Inferior parietal cortex (tissue), 1 donor: ENCODE measurements around the gene OR6C4.
"Not testable (repeated sequence)": the region's sequence is repeated elsewhere in the genome, so short reads cannot be mapped to it uniquely, and the experiment has no call there.

Experiments
- DNase-seq: peaks from one replicate; pipeline ENCODE4 v3.0.0-alpha.2; 2016; ENCODE audit errors: extremely low spot score

Gene OR6C4

DNA sequence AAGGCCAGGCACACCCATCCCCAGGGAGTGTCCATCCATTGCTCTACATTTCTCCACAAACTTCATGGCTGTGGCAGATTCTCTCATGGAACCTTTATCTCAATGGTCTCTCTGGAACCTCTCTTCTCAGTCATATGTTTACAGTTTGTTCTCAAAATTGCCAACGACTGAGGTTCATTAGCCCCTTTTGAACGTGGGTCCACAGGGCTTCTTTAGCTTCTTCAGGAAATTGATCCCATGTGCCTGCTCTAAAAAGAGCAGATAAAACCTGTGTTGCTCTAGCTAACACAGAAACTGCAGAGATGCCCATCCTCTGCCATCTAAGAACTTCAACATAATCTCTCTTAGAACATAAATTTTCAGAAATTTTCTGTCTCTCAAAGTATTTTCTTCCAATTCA, at the start of gene OR6C4:
Gene OR6C4 (plus strand): TSS at position 301 of the 400 bp plus-strand sequence. CDS start 1,625 bp downstream, outside the sequence.
- DNase-seq: no peak

DNA sequence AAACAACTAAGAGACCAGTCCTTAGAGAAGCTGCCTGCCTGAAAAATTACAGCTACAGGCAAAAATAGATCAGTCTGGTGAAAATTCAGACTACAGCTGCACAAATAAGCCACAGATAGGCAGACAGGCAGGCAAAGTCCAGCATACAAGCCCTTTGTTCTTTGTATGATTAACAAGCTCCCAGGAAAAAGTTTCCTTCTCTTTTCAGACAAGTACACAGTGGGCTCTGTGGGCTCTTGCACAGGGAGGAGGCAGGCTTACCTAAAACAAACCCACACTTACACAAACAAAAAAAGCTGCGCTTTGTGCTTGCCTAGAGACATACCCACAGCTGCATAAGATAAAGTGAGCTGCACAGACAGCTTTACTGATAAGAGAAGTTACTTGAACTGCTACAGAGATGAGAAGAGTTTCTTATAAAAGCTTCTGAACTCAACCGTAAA, 49.6 kb upstream of the OR6C4 start:
- DNase-seq: no peak

DNA sequence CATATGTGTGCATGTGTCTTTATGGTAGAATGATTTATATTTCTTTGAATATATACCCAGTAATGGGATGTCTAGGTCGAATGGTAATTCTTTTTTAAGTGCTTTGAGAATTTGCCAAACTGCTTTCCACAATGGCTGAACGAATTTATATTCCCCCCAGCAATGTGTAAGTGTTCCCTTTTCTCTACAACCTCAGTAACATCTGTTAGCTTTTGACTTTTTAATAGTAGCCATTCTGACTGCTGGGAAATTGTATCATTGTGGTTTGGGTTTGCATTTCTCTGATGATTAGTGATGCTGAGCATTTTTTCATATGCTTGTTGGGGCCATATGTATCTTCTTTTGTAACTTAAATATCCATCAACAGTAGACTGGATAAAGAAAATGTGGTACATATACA, 47.8 kb upstream of the OR6C4 start:
- DNase-seq: no peak

DNA sequence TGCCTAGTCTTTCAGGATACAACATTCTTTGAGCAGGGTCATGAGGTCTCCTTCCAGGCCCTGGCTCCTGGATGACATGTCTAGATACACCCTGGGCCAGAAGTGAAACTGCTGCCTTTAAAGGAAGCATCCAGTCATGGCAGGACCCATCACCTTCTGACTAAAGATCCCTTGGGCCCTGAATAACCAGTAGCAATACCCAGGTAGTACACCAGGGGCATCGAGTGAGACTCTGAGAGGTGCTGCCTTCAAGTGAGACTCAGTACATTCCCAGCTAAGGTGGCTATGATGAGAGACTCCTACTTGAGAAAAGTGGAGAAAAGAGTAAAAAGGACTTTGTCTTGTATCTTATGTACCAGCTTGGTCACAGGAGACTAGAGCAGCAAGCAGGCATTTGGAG, 33.7 kb upstream of the OR6C4 start:
- DNase-seq: no peak

DNA sequence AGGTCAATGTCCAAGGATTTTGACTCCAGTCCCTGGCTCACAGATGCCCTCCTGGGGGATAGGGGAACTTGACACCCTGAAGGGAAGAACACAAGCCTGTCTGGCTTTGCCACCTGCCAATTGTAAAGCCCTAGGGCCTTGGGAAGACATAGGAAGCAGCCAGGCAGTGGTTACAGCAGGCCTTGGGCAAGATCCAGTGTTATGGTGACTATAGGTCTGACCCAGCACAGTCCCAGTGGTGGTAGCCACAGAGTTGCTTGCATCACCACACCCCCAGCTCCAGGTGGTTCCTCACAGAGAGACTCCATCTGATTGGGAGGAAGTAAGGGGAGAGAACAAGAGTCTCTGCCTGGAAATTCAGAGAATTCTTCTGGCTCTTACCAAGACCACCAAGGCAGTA, 33.0 kb upstream of the OR6C4 start:
- DNase-seq: no peak

DNA sequence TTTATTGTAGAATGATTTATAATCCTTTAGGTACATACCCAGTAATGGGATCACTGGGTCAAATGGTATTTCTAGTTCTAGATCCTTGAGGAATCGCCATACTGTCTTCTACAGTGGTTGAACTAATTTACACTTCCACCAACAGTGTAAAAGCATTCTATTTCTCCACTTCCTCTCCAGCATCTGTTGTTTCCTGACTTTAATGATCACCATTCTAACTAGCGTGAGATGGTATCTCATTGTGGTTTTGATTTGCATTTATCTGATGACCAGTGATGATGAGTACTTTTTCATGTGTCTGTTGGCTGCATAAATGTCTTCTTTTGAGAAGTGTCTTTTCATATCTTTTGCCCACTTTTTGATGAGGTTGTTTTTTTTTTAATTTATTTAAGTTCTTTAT, 1.2 kb upstream of the OR6C4 start:
- DNase-seq: not testable (repeated sequence)

DNA sequence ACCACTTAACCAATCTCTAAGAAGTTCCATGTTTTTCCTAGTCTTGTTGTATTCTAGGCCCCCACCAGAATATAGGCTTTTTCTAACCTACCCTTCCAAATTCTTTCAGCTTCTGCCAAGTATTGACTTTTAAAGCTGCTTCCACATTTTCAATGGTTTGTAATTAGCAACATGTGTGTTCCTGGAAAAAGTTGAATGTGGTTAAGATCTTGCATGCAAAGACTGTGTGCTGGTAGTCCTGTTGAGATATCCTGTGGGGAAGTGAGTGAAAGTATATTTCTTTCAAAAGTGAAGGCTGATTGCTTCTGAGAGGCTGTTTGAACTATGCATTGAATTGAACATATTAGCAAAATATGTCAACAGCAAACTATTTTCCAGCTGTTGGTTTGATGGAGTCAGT, 646 bp upstream of the OR6C4 start:
- DNase-seq: no peak

DNA sequence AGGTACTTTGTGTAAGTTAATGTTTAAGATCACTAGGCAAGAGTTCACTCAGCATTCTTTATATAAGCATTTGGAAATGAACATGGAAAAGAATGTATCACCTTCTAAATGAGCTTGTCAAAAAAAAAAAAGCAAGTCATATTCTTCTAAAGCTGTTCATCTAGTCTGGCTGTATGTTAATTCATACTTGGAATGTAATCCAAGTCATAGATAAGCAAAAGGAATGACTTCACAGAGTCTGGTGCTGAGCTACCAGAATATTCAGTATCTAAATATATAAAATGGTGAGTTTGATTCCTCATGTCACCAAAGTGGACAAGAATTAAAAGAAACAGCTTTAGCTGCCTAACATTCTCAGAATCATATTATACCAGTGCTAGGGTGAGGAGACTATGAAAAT, 4.9 kb downstream of the OR6C4 start:
- no peak for DNase-seq

DNA sequence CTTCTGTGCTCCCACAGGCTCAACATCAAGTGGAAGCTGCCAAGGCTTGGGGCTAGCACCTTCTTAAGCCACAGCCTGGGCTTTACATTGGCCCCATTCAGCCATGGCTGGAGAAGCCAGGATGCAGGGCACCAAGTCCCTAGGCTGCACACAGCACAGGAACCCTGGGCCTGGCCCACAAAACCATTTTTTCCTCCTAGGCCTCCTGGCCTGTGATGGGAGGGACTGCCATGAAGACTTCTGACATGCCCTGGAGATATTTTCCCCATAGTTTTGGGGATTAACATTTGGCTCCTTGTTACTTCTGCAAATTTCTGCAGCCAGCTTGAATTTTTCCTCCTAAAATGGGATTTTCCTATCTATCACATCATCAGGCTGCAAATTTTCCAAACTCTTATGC, 20.7 kb downstream of the OR6C4 start:
- not testable (repeated sequence) for DNase-seq

DNA sequence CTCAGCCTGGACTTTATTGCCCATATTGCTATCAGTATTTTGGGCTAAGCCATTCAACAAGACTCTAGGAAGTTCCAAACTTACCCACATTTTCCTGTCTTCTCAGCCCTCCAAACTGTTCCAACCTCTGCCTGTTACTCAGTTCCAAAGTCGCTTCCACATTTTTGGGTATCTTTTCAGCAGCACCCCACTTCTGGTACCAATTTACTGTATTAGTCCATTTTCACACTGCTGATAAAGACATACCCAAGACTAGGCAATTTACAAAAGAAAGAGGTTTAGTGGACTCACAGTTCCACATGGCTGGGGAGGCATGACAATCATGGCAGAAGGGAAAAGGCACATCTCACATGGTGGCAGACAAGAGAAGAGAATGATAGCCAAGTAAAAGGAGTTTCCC, 21.3 kb downstream of the OR6C4 start:
- not testable (repeated sequence) for DNase-seq

DNA sequence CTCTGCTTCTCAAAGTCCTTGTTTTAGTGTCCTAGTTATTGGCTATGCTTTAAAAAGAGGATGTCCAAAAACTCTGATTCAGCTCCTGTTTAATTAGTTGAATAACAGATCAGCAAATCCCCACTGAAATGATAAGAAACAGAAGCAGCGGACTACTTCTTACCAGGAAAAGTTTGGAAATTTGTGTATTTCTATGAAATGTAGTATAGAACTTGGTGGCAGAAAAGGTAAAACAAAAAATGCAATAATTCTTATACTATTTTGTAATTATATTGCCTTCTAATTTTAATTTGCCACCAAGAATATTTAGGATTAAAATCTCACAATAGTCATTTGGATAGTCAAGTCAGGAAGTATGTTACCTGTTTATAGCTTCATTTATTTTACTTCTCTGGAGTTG, 22.8 kb downstream of the OR6C4 start, which contains the start of gene OR2AP1:
Gene OR2AP1 (plus strand): TSS at position 301 of the 400 bp plus-strand sequence. CDS start 1,947 bp downstream, outside the sequence.
- DNase-seq: no peak

DNA sequence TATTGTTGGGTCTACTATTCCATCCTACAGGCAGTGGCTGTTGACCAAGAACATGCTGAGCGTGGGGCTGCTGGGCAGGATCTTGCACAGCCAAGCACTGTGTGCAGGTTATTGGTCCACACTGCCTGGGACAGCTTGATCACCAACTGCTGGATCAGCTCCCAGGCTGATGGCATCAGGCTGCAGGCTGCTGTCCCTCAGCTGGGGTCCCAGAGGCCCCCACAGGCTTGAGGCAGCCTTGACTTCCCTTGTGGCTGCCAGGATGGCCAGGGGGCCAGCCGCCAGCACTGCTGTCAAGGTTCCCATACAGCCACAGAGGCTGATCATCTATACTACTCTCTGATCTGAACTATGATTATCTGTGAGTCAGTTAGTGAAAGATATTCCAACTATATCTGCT, 32.7 kb downstream of the OR6C4 start:
- no peak for DNase-seq

DNA sequence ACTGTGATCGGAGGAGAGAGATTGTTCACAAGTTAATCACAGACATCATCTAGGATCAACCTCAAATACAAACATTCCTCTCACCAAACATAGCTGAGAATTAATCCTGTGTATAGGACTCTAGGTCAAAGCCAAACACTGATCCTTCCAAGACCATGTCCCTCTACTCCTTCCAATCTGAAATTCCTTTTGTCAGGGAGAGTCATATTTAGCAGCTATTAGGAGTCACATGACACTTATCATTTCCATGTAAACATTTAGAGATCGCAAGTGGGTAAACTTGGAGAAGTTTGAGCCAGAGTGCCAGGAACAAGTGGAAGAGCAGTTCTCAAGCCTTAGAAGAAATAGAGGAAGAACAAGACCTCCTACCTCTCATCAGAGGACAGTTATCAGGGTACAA, 36.4 kb downstream of the OR6C4 start:
- DNase-seq: no peak

DNA sequence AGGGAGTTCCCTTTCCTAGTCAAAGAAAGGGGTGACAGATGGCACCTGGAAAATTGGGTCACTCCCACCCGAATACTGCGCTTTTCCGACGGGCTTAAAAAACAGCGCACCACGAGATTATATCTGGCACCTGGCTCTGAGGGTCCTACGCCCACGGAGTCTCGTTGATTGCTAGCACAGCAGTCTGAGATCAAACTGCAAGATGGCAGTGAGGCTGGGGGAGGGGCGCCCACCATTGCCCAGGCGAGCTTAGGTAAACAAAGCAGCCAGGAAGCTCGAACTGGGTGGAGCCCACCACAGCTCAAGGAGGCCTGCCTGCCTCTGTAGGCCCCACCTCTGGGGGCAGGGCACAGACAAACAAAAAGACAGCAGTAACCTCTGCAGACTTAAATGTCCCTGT, 40.8 kb downstream of the OR6C4 start:
- DNase-seq: not testable (repeated sequence)
